HUES6 (cell line): ENCODE data around the gene GPR68.
"Not testable (repeated sequence)": the region's sequence is repeated elsewhere in the genome, so short reads cannot be mapped to it uniquely, and the experiment has no call there.

Experiments
- H3K27ac ChIP-seq: 2 replicates; pipeline ENCODE4 v1.7.0; 2013; ENCODE audit warnings: low read depth, mild to moderate bottlenecking, low read length, inconsistent platforms
- H3K27me3 ChIP-seq: 2 replicates; pipeline ENCODE4 v1.6.1; 2013; ENCODE audit warnings: low read length; ENCODE audit not compliant: control insufficient read depth, insufficient read depth
- H3K36me3 ChIP-seq: 2 replicates; pipeline ENCODE4 v1.6.1; 2013; ENCODE audit warnings: low read length; ENCODE audit not compliant: control insufficient read depth, insufficient read depth
- H3K4me1 ChIP-seq: 2 replicates; pipeline ENCODE4 v1.6.1; 2013; ENCODE audit warnings: low read length; ENCODE audit not compliant: control insufficient read depth, insufficient read depth
- H3K4me3 ChIP-seq: 2 replicates; pipeline ENCODE4 v1.5.1; 2013; ENCODE audit warnings: low read depth, low read length
- H3K9ac ChIP-seq: one replicate; pipeline ENCODE4 v1.6.1; 2013; ENCODE audit warnings: mild to moderate bottlenecking, low read length
- H3K9me3 ChIP-seq: 2 replicates; pipeline ENCODE4 v1.6.1; 2013; ENCODE audit warnings: low read depth, low read length; ENCODE audit not compliant: control insufficient read depth, insufficient read depth

Gene GPR68

DNA sequence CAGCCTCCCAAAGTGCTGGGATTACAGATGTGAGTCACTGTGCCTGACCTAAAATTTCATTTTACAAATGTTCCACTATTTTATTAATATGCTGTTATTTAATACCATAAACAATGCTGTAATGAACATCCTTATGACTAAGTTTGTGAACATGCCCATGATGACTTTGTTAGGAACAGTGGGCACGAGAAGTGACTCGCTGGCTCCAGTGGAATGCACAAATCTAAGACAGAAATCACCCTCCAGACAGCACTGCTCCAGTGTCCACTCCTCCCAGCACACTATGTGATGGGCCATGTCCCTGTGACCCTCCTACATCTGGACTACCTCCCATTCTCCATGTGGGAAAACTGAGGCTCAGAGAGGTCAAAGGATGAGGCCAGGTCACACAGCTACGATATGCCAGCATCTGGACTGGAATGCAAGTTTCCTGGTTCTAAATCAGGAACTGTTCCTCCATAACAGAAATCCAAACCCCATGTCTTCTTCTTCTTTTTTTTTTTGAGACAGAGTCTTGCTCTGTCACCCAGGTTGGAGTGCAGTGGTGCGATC is 57.9 kb downstream of the GPR68 start:
- no peak overlapping the region for H3K27ac ChIP-seq
- H3K4me3 ChIP-seq = no peak overlapping the region
- no peaks in the 10 kb centered on the region for H3K9me3 ChIP-seq
- H3K4me1 ChIP-seq = no peaks in the 10 kb centered on the region
- H3K36me3 ChIP-seq = peaks cover 32% of the 10 kb centered on the region
- H3K27me3 ChIP-seq = no peaks in the 10 kb centered on the region
- H3K9ac ChIP-seq = no peak overlapping the region

DNA sequence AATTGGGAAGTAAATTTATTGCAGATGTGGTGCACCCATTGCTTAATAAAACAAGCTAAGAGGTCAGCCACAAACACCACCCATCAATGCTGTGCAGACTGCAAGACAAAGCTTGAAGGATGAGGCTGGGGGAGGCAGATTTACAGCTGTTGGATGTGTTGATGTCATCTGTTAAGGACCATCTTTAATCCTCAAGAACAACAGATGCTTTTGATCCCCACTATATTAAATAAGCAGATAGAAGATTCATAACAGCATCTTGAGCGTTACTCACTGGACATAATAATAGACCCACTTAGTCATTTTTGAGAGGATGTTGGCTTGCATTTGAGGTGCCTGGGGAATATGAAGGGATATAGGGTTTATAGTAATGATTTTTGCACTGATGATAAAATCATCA is 58.8 kb downstream of the GPR68 start:
- Histone ChIP-seq H3K9ac (no peak overlapping the region), H3K36me3 (peaks cover 35% of the 10 kb centered on the region), H3K4me1 (no peaks in the 10 kb centered on the region), H3K27me3 (no peaks in the 10 kb centered on the region), H3K4me3 (no peak overlapping the region), H3K9me3 (no peaks in the 10 kb centered on the region), H3K27ac (no peak overlapping the region)

- Histone ChIP-seq H3K4me1 (no peaks in the 10 kb centered on the region), H3K27ac (no peak overlapping the region), H3K9me3 (no peaks in the 10 kb centered on the region), H3K27me3 (no peaks in the 10 kb centered on the region), H3K4me3 (no peak overlapping the region), H3K9ac (no peak overlapping the region), H3K36me3 (peaks cover 30% of the 10 kb centered on the region)
Measured at GRCh38 chr14:91184559-91184958, 59.9 kb downstream of the GPR68 start.

DNA sequence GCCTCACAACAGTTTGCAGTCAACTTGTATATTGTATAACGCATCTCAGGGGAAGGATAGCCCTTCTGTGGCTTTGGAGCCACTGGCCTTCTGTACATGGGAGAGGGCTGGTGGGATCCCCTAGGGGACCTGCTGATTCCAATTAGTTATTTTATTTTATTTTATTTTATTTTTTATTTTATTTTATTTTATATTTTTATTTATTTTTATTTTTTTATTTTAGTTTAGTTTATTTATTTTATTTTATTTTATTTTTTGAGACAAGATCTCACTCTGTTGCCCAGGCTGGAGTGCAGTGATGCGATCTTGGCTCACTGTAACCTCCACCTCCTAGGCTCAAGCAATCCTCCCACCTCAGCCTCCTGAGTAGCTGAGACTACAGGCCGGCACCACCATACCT is 61.8 kb downstream of the GPR68 start:
- H3K9me3 ChIP-seq, H3K9ac ChIP-seq, H3K4me1 ChIP-seq, H3K4me3 ChIP-seq, H3K27ac ChIP-seq, H3K27me3 ChIP-seq: not testable (repeated sequence)
- peaks cover 23% of the 10 kb centered on the region for H3K36me3 ChIP-seq
